NCI-H2107 treated with DMSO at 0.1 percent for 48 hours (cell line): Measurements from ENCODE around the gene SMOC2.

Experiments
- DNase-seq: peaks from one replicate; lab custom pipeline; 2025; ENCODE audit not compliant: unreplicated experiment; lab: John Stamatoyannopoulos, UW

Gene SMOC2

GRCh38 chr6:168415098-168415992 lies 25.6 kb upstream of the SMOC2 start:
- no peak for DNase-seq

- no peak for DNase-seq
Observed at GRCh38 chr6:168415993-168416530, 24.9 kb upstream of the SMOC2 start.

- no peak for DNase-seq
Observed at GRCh38 chr6:168416531-168416930, 24.5 kb upstream of the SMOC2 start.

GRCh38 chr6:168417191-168417590 lies 23.8 kb upstream of the SMOC2 start:
- no peak for DNase-seq

GRCh38 chr6:168417679-168418557 lies 23.1 kb upstream of the SMOC2 start:
- no peak for DNase-seq

GRCh38 chr6:168418711-168419121 lies 22.3 kb upstream of the SMOC2 start:
- no peak for DNase-seq

GRCh38 chr6:168419569-168419968 lies 21.4 kb upstream of the SMOC2 start:
- no peak for DNase-seq

- DNase-seq = no peak
Observed at GRCh38 chr6:168420084-168420483, 20.9 kb upstream of the SMOC2 start.

- no peak for DNase-seq
Observed at GRCh38 chr6:168420706-168421105, 20.3 kb upstream of the SMOC2 start.

GRCh38 chr6:168427184-168427583 lies 13.8 kb upstream of the SMOC2 start:
- no peak for DNase-seq

- no peak for DNase-seq
Observed at GRCh38 chr6:168428052-168428826, 12.7 kb upstream of the SMOC2 start.

GRCh38 chr6:168428863-168429262 lies 12.1 kb upstream of the SMOC2 start:
- no peak for DNase-seq

- no peak for DNase-seq
Observed at GRCh38 chr6:168432196-168432595, 8.8 kb upstream of the SMOC2 start.

GRCh38 chr6:168433898-168434297 lies 7.1 kb upstream of the SMOC2 start:
- DNase-seq = no peak

GRCh38 chr6:168434505-168434904 lies 6.5 kb upstream of the SMOC2 start:
- no peak for DNase-seq

- no peak for DNase-seq
Observed at GRCh38 chr6:168437751-168438150, 3.2 kb upstream of the SMOC2 start.

- DNase-seq = no peak
Observed at GRCh38 chr6:168438783-168439520, 2.0 kb upstream of the SMOC2 start.

- no peak for DNase-seq
Observed at GRCh38 chr6:168439794-168440450, 1.1 kb upstream of the SMOC2 start.
